ENCODE measurements around the gene PXMP4. TPM values are rescaled to one million over a fixed set of nuclear protein-coding genes. Genes with fewer than 3 reads are reported as not detected.

The PXMP4 gene
- total RNA-seq, 1 experiment from 2014 or later = 3.3 TPM

DNA sequence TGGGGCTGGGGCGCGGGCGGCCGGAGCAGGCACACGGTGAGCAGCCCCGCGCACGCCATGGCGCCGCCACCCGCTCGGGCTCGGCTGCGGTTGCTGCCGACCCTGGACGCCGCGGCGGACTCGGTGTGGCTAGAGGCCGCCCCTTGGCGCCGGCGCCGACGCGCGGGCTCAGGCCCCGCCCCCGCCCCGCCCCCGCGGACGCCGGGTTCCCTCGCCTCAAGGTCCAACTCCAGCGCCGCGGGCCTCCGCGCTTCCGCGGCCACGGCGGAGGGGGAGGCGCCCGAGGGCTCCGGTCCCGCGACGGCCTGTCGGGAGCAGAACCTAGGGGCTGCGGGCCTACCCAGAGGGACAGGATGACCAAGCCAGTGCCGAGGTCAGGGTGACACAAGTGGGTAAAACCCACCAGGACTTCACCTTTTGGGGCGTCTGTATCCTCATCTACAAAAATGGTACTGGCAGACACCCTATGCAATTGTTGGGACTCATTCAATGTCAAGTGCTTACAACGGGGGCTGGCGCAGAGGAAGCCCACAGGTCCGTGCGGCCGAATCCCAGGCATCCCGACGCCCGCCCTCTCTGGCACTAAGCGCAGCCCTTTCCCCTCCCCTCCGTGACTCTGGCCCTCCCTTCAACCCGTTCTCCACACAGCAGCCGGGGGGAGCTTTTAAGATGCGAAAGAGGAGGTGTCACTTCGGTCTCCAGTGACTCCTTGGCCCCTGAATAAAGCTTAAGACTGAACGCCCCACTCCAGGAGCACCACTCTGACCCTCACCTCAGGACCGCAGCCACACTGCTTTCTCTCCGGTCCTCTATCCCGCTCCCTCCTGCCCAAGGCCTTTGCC is 45.6 kb downstream of the PXMP4 start, which contains the start of gene NECAB3 (continued):
- no peak for TF ChIP-seq JAZF1 (CRISPR knock-in tag; IDR thresholded peaks at IDR 0.05)
- 0 out of 2 replicates have a peak, but pooled peaks have one; percentile 20 for TF ChIP-seq ARID4B (CRISPR knock-in tag; IDR thresholded peaks at IDR 0.05; ENCODE audit: borderline replicate concordance)
- no peak for TF ChIP-seq AFF4 (CRISPR knock-in tag; IDR thresholded peaks at IDR 0.05; ENCODE audit: borderline replicate concordance)
- TF ChIP-seq NR3C1 (CRISPR knock-in tag; conservative IDR thresholded peaks at IDR 0.05; ENCODE audit: low read depth) = no peak
- no peak for TF ChIP-seq PRDM15 (CRISPR knock-in tag; IDR thresholded peaks at IDR 0.05)
- TF ChIP-seq ZNF416 (CRISPR knock-in tag; IDR thresholded peaks at IDR 0.05) = no peak
- TF ChIP-seq, protein P1, sequence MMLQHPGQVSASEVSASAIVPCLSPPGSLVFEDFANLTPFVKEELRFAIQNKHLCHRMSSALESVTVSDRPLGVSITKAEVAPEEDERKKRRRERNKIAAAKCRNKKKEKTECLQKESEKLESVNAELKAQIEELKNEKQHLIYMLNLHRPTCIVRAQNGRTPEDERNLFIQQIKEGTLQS (CRISPR knock-in tag; conservative IDR thresholded peaks at IDR 0.05) = no peak
- TF ChIP-seq ZNF121 (CRISPR knock-in tag; IDR thresholded peaks at IDR 0.05) = no peak
- no peak for TF ChIP-seq CTCF (IDR thresholded peaks at IDR 0.05)
- TF ChIP-seq, protein P2, sequence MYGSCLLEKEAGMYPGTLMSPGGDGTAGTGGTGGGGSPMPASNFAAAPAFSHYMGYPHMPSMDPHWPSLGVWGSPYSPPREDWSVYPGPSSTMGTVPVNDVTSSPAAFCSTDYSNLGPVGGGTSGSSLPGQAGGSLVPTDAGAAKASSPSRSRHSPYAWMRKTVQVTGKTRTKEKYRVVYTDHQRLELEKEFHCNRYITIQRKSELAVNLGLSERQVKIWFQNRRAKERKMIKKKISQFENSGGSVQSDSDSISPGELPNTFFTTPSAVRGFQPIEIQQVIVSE (CRISPR knock-in tag; IDR thresholded peaks at IDR 0.05; ENCODE audit: borderline replicate concordance) = no peak
- TF ChIP-seq CREM (CRISPR knock-in tag; IDR thresholded peaks at IDR 0.05) = peak; percentile 57; the same call in 1 of the 2 replicates
- no peak for TF ChIP-seq ZMAT4 (CRISPR knock-in tag; IDR thresholded peaks at IDR 0.05)
- TF ChIP-seq ZNF671 (CRISPR knock-in tag; IDR thresholded peaks at IDR 0.05) = no peak
- no peak for TF ChIP-seq FOXK1 (CRISPR knock-in tag; IDR thresholded peaks at IDR 0.05)
- TF ChIP-seq ZNF396 (CRISPR knock-in tag; IDR thresholded peaks at IDR 0.05; ENCODE audit: borderline replicate concordance) = no peak
- TF ChIP-seq MAX (CRISPR knock-in tag; IDR thresholded peaks at IDR 0.05) = peak; percentile 43; the same call in 1 of the 2 replicates
- TF ChIP-seq TCF7 (CRISPR knock-in tag; IDR thresholded peaks at IDR 0.05; ENCODE audit: low read depth) = no peak
- 0 out of 2 replicates have a peak, but pooled peaks have one; percentile 32 for TF ChIP-seq GABPB1 (CRISPR knock-in tag; IDR thresholded peaks at IDR 0.05)
- TF ChIP-seq ZNF512 (CRISPR knock-in tag; IDR thresholded peaks at IDR 0.05; ENCODE audit: borderline replicate concordance) = no peak

Measured in WTC11 (cell line).